Neural progenitor cell (in vitro differentiated cells): ENCODE results near the gene ADRA2C. TPM values are rescaled to one million over a fixed set of nuclear protein-coding genes. Genes with fewer than 3 reads are reported as not detected.

Experiments used
- DNase-seq: peaks from one replicate; pipeline ENCODE4 v3.0.0-alpha.2; 2016; ENCODE audit warnings: low spot score
- H2AFZ ChIP-seq: fragments of 200-600 bp; sonication (generic); replicated peaks from 2 replicates; pipeline ENCODE4 v1.6.1; 2016; ENCODE audit warnings: antibody characterized with exemption
- H3F3A ChIP-seq: fragments of 200-600 bp; sonication (generic); 2 replicates; pipeline ENCODE4 v1.6.1; 2016; ENCODE audit warnings: antibody characterized with exemption, low read depth
- H3K27ac ChIP-seq: fragments of 200-600 bp; sonication (generic); 2 replicates; pipeline ENCODE4 v1.5.1; 2016; ENCODE audit warnings: mild to moderate bottlenecking
- H3K27me3 ChIP-seq: fragments of 200-600 bp; sonication (generic); 2 replicates; pipeline ENCODE4 v1.6.1; 2016; ENCODE audit warnings: mild to moderate bottlenecking, moderate library complexity
- H3K36me3 ChIP-seq: fragments of 200-600 bp; sonication (generic); 2 replicates; pipeline ENCODE4 v1.5.1; 2016
- H3K4me1 ChIP-seq: fragments of 200-600 bp; sonication (generic); 2 replicates; pipeline ENCODE4 v1.6.1; 2016; ENCODE audit warnings: mixed run types
- H3K4me2 ChIP-seq: fragments of 200-600 bp; sonication (generic); 2 replicates; pipeline ENCODE4 v1.6.1; 2016
- H3K4me3 ChIP-seq: fragments of 200-600 bp; sonication (generic); 2 replicates; pipeline ENCODE4 v1.5.1; 2016
- H3K79me2 ChIP-seq: fragments of 200-600 bp; sonication (generic); 2 replicates; pipeline ENCODE4 v1.6.1; 2016; ENCODE audit warnings: low read depth
- H3K9ac ChIP-seq: fragments of 200-600 bp; sonication (generic); 2 replicates; pipeline ENCODE4 v1.6.1; 2016
- H3K9me3 ChIP-seq: fragments of 200-600 bp; sonication (generic); 2 replicates; pipeline ENCODE4 v1.5.1; 2016; ENCODE audit warnings: low read depth
- H4K20me1 ChIP-seq: fragments of 200-600 bp; sonication (generic); 2 replicates; pipeline ENCODE4 v1.6.1; 2016; ENCODE audit warnings: low read depth
- H3K27ac Mint-ChIP-seq: 3 replicates; pipeline ENCODE4 v1.8.0; 2021; ENCODE audit warnings: mixed read lengths
- H3K27me3 Mint-ChIP-seq: 2 replicates; pipeline ENCODE4 v1.8.0; 2022; ENCODE audit warnings: low read depth, mild to moderate bottlenecking, inconsistent platforms, moderate library complexity, mixed read lengths; ENCODE audit not compliant: insufficient read depth
- H3K36me3 Mint-ChIP-seq: 3 replicates; pipeline ENCODE4 v1.8.0; 2021; ENCODE audit warnings: mixed read lengths
- H3K4me1 Mint-ChIP-seq: 3 replicates; pipeline ENCODE4 v1.8.0; 2021; ENCODE audit warnings: mixed read lengths
- H3K4me3 Mint-ChIP-seq: 3 replicates; pipeline ENCODE4 v1.8.0; 2021; ENCODE audit warnings: mild to moderate bottlenecking, moderate library complexity, mixed read lengths
- H3K9me3 Mint-ChIP-seq: 3 replicates; pipeline ENCODE4 v1.8.0; 2020; ENCODE audit warnings: mixed read lengths
- EZH2 ChIP-seq: fragments of 200-600 bp; sonication (generic); IDR thresholded peaks from 2 replicates; pipeline ENCODE4 v1.6.1; 2017; ENCODE audit warnings: antibody characterized with exemption, mild to moderate bottlenecking, moderate library complexity
- EZH2phosphoT487 ChIP-seq: fragments of 200-600 bp; sonication (generic); IDR thresholded peaks from 2 replicates; pipeline ENCODE4 v1.6.1; 2017; ENCODE audit warnings: antibody characterized with exemption
- total RNA-seq: library from RNA; depleted of rRNA; stranded (reverse); fragments of >200 nt; gene quantifications from 2 replicates; pipeline ENCODE4 v1.2.3, GENCODE V29; 2015; ENCODE audit warnings: low replicate concordance
- TF ChIP-seq, protein P1 (sequence below): fragments of 200-600 bp; sonication (generic); IDR thresholded peaks from 2 replicates; pipeline ENCODE4 v1.5.1; 2017; ENCODE audit warnings: antibody characterized with exemption, mild to moderate bottlenecking

The ADRA2C gene
- total RNA-seq, 1 donor from 2014 or later, result 2.5 TPM

DNA sequence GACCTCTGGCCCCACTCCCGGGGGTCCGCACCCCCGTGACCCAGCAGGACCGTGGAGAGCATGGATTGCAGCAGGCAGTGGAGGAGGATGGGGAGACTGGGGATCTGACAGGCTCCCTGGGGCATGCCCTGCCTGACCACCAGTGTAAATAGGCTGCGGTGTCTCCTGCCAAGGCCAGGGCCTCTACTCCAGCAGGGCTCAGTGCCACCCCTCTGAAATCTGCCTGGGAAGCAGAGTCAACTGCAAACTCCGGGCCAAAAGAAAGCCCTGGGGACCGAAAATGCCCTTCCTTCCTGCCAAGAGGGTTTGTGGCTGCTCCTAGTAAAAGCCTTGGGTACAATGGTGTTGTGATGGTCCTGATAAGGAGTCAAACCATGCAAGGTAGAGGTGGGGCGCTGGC, 6.4 kb downstream of the ADRA2C start:
- Histone ChIP-seq H3K9ac (no peak overlapping the region), H3K4me1 (peaks cover 10% of the 10 kb centered on the region), H4K20me1 (peaks cover 15% of the 10 kb centered on the region), H3K36me3 (no peaks in the 10 kb centered on the region), H3K4me3 (no peak overlapping the region), H3K27ac (no peak overlapping the region), H3K79me2 (no peaks in the 10 kb centered on the region), H2AFZ (no peak overlapping the region), H3K9me3 (no peaks in the 10 kb centered on the region), H3K27me3 (peaks cover 16% of the 10 kb centered on the region), H3K4me2 (no peak overlapping the region), H3F3A (peaks cover 6% of the 10 kb centered on the region)
- no peaks in the 10 kb centered on the region for H3K9me3 Mint-ChIP-seq
- peaks cover 29% of the 10 kb centered on the region for H3K4me1 Mint-ChIP-seq
- no peaks in the 10 kb centered on the region for H3K36me3 Mint-ChIP-seq
- no peak for DNase-seq
- TF ChIP-seq, protein P1, sequence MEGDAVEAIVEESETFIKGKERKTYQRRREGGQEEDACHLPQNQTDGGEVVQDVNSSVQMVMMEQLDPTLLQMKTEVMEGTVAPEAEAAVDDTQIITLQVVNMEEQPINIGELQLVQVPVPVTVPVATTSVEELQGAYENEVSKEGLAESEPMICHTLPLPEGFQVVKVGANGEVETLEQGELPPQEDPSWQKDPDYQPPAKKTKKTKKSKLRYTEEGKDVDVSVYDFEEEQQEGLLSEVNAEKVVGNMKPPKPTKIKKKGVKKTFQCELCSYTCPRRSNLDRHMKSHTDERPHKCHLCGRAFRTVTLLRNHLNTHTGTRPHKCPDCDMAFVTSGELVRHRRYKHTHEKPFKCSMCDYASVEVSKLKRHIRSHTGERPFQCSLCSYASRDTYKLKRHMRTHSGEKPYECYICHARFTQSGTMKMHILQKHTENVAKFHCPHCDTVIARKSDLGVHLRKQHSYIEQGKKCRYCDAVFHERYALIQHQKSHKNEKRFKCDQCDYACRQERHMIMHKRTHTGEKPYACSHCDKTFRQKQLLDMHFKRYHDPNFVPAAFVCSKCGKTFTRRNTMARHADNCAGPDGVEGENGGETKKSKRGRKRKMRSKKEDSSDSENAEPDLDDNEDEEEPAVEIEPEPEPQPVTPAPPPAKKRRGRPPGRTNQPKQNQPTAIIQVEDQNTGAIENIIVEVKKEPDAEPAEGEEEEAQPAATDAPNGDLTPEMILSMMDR, result no peak
- TF ChIP-seq EZH2, result no peak
- no peak for TF ChIP-seq EZH2phosphoT487
- H3K27ac Mint-ChIP-seq, result no peak overlapping the region
- no peak overlapping the region for H3K4me3 Mint-ChIP-seq
- H3K27me3 Mint-ChIP-seq, result peaks cover 16% of the 10 kb centered on the region

DNA sequence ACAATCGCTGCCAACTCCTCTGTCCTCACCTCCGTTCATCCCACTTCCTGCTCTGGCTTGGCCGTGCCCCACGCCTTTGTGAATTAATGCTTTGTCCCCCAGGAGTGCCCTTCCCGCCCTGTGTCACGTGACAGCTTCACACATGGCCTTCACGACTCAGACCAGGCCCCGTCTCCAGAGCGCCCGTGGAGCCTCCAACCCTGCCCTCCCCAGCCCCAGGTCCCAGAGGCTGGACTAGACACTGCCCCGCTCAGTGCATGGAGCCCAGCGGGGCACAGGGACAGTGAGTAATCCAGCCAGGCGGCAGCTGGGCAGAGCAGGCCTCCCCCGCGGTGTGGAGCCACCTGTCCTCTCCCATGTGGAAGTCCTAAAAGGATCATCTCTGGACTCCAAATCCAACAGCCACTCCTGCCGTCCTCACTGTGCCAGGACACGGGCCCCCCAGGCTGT, 7.4 kb downstream of the ADRA2C start:
- H3K27me3 Mint-ChIP-seq, result peaks cover 12% of the 10 kb centered on the region
- no peak overlapping the region for H3K9ac ChIP-seq
- H3K4me3 ChIP-seq, result no peak overlapping the region
- no peak for DNase-seq
- H3K36me3 Mint-ChIP-seq, result no peaks in the 10 kb centered on the region
- H3K27ac ChIP-seq, result no peak overlapping the region
- H3K79me2 ChIP-seq, result no peaks in the 10 kb centered on the region
- no peak overlapping the region for H2AFZ ChIP-seq
- H3K9me3 ChIP-seq, result no peaks in the 10 kb centered on the region
- peaks cover 6% of the 10 kb centered on the region for H4K20me1 ChIP-seq
- no peak overlapping the region for H3K4me2 ChIP-seq
- peaks cover 6% of the 10 kb centered on the region for H3K27me3 ChIP-seq
- no peaks in the 10 kb centered on the region for H3F3A ChIP-seq
- no peaks in the 10 kb centered on the region for H3K36me3 ChIP-seq
- H3K4me1 ChIP-seq, result peaks cover 5% of the 10 kb centered on the region
- H3K9me3 Mint-ChIP-seq, result peaks cover 2% of the 10 kb centered on the region
- no peak overlapping the region for H3K4me3 Mint-ChIP-seq
- H3K27ac Mint-ChIP-seq, result no peak overlapping the region
- TF ChIP-seq, protein P1, result no peak
- TF ChIP-seq EZH2 (no peak), EZH2phosphoT487 (no peak)
- H3K4me1 Mint-ChIP-seq, result peaks cover 26% of the 10 kb centered on the region

DNA sequence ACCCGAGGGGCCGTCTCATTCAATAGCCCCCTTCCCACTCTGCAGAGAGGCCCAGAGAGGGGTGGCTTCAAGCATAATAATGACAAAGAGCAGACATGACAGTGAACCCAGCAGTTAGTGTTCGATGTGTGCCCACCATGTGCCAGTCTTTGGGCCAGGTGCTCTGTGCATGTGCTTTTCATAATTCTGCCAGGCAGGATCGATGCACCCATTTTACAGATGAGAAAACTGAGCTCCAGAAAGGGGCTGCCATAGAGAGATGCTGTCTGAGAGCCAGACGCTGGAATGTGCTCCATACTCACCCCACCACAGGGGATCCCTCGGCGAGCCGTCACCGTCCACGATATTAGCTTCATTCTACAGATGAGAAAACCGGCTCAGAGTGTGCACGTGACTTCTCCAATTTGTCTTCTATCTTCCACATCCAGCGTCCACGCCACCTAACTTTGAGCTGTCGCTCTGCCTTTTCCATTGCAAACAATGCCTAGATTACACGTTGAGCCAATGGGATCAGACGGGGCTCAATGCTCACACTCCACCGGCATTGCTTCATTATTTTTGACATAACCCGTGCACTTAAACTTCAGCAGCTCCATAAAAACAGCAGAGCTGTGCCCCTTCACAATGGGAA, 8.2 kb downstream of the ADRA2C start:
- Mint-ChIP-seq H3K36me3 (no peaks in the 10 kb centered on the region), H3K27me3 (peaks cover 9% of the 10 kb centered on the region), H3K4me3 (no peak overlapping the region), H3K27ac (no peak overlapping the region), H3K9me3 (peaks cover 2% of the 10 kb centered on the region), H3K4me1 (peaks cover 22% of the 10 kb centered on the region)
- Histone ChIP-seq H3K9me3 (no peaks in the 10 kb centered on the region), H2AFZ (no peak overlapping the region), H3K36me3 (no peaks in the 10 kb centered on the region), H3K9ac (no peak overlapping the region), H4K20me1 (no peaks in the 10 kb centered on the region), H3K27me3 (no peaks in the 10 kb centered on the region), H3F3A (no peaks in the 10 kb centered on the region), H3K4me2 (no peak overlapping the region), H3K4me3 (no peak overlapping the region), H3K27ac (no peak overlapping the region), H3K79me2 (no peaks in the 10 kb centered on the region), H3K4me1 (no peaks in the 10 kb centered on the region)
- TF ChIP-seq, protein P1, result no peak
- TF ChIP-seq EZH2phosphoT487 (no peak), EZH2 (no peak)
- no peak for DNase-seq
